IMR-90 (cell line): ENCODE results near the gene TTLL8. TPM values are rescaled to one million over a fixed set of nuclear protein-coding genes. Genes with fewer than 3 reads are reported as not detected.
A peak's percentile ranks its signal among the peaks of the same experiment; 100 is the strongest.

ENCODE experiments used
- ATAC-seq: fragments of 200-7000 bp; cut with Tn5 transposase; 2 replicates; pipeline ENCODE4 v1.9.1; 2020; ENCODE audit warnings: low read depth, mild to moderate bottlenecking, moderate library complexity
- BruUV-seq: library from RNA; stranded (reverse); fragments of 400-500 nt; replicated peaks from 2 replicates; lab custom pipeline; 2021; lab: Mats Ljungman, UMichigan
- CTCF ChIA-PET: fragments of 300-600 bp; formaldehyde crosslinking; extraction: SDS; loops from one replicate; lab custom pipeline; 2021; ENCODE audit warnings: antibody characterized with exemption; lab: Yijun Ruan, JAX
- POLR2A ChIA-PET: fragments of 300-600 bp; sonication (Branson Sonifier 250); formaldehyde crosslinking; loops from one replicate; lab custom pipeline; 2022; ENCODE audit warnings: antibody characterized with exemption; ENCODE audit not compliant: unreplicated experiment; lab: Charles Lee
- DNase-seq: peaks from one replicate; pipeline ENCODE4 v3.0.0; 2013
- H2AFZ ChIP-seq: replicated peaks from 2 replicates; pipeline ENCODE3; 2013; ENCODE audit warnings: low read length, mild to moderate bottlenecking; ENCODE audit not compliant: poor library complexity
- H2AK5ac ChIP-seq: 2 replicates; pipeline ENCODE4 v1.6.1; 2013; ENCODE audit warnings: low read depth, low read length, inconsistent platforms
- H2AK9ac ChIP-seq: replicated peaks from 2 replicates; pipeline ENCODE3; 2013; ENCODE audit warnings: mild to moderate bottlenecking, low read depth, low read length, moderate library complexity; ENCODE audit not compliant: poor library complexity
- H2BK120ac ChIP-seq: 2 replicates; pipeline ENCODE4 v1.6.1; 2013; ENCODE audit warnings: low read depth, low read length, inconsistent platforms
- H2BK15ac ChIP-seq: 3 replicates; pipeline ENCODE4 v1.6.1; 2013; ENCODE audit warnings: low read depth, low read length, inconsistent platforms
- H2BK20ac ChIP-seq: 2 replicates; pipeline ENCODE4 v1.6.1; 2013; ENCODE audit warnings: low read depth, mild to moderate bottlenecking, inconsistent platforms, low read length, moderate library complexity
- H2BK5ac ChIP-seq: 2 replicates; pipeline ENCODE4 v1.6.1; 2013; ENCODE audit warnings: mild to moderate bottlenecking, low read depth, low read length, inconsistent platforms; ENCODE audit not compliant: poor library complexity, severe bottlenecking
- H3K14ac ChIP-seq: replicated peaks from 2 replicates; pipeline ENCODE4 v1.6.1; 2013; ENCODE audit warnings: low read depth, low read length, inconsistent platforms
- H3K18ac ChIP-seq: 2 replicates; pipeline ENCODE4 v1.6.1; 2013; ENCODE audit warnings: low read depth, low read length, control low read depth
- H3K23ac ChIP-seq: 2 replicates; pipeline ENCODE4 v1.6.1; 2013; ENCODE audit warnings: low read depth, low read length, inconsistent platforms
- H3K27ac ChIP-seq: 2 replicates; pipeline ENCODE4 v1.5.1; 2013; ENCODE audit warnings: mild to moderate bottlenecking, control low read depth, low read length; ENCODE audit not compliant: insufficient read depth
- H3K27me3 ChIP-seq: 2 replicates; pipeline ENCODE4 v1.6.1; 2013; ENCODE audit warnings: low read length; ENCODE audit not compliant: control insufficient read depth, insufficient read depth
- H3K36me3 ChIP-seq: 2 replicates; pipeline ENCODE4 v1.6.1; 2013; ENCODE audit warnings: low read length, mixed read lengths; ENCODE audit not compliant: control insufficient read depth, insufficient read depth
- H3K4ac ChIP-seq: 2 replicates; pipeline ENCODE4 v1.6.1; 2013; ENCODE audit warnings: low read depth, low read length, inconsistent platforms
- H3K4me1 ChIP-seq: 2 replicates; pipeline ENCODE4 v1.6.1; 2013; ENCODE audit warnings: low read length, mixed read lengths; ENCODE audit not compliant: control insufficient read depth, insufficient read depth
- H3K4me2 ChIP-seq: 2 replicates; pipeline ENCODE4 v1.6.1; 2013; ENCODE audit warnings: low read depth, mild to moderate bottlenecking, control low read depth, low read length, moderate library complexity
- H3K4me3 ChIP-seq: 2 replicates; pipeline ENCODE4 v1.5.1; 2013; ENCODE audit warnings: low read depth, mild to moderate bottlenecking, control low read depth, low read length, moderate library complexity; ENCODE audit not compliant: insufficient read depth
- H3K56ac ChIP-seq: 2 replicates; pipeline ENCODE4 v1.6.1; 2013; ENCODE audit warnings: low read length, inconsistent platforms; ENCODE audit not compliant: insufficient read depth; ENCODE audit errors: extremely low read depth
- H3K79me1 ChIP-seq, 2 experiments: 2 replicates each; pipeline ENCODE4 v1.6.1; 2013; ENCODE audit warnings: low read length in 2 of 2, inconsistent platforms in 1 of 2, low read depth in 1 of 2
- H3K9ac ChIP-seq: 2 replicates; pipeline ENCODE4 v1.6.1; 2013; ENCODE audit warnings: low read depth, low read length, control low read depth
- H3K9me1 ChIP-seq: 2 replicates; pipeline ENCODE4 v1.6.1; 2013; ENCODE audit warnings: low read length, inconsistent platforms; ENCODE audit not compliant: insufficient read depth
- H3K9me3 ChIP-seq: 2 replicates; pipeline ENCODE4 v1.6.1; 2013; ENCODE audit warnings: low read length; ENCODE audit not compliant: control insufficient read depth, insufficient read depth
- H4K20me1 ChIP-seq: 2 replicates; pipeline ENCODE4 v1.6.1; 2013; ENCODE audit warnings: low read length, inconsistent platforms; ENCODE audit not compliant: insufficient read depth
- H4K5ac ChIP-seq: 2 replicates; pipeline ENCODE4 v1.6.1; 2013; ENCODE audit warnings: mild to moderate bottlenecking, low read depth, low read length, control low read depth
- H4K8ac ChIP-seq, 2 experiments: 2 replicates each; pipeline ENCODE4 v1.6.1; 2013; ENCODE audit warnings: low read depth in 2 of 2, low read length in 2 of 2, control low read depth in 1 of 2, inconsistent platforms in 1 of 2
- H4K91ac ChIP-seq: 2 replicates; pipeline ENCODE4 v1.6.1; 2013; ENCODE audit warnings: low read depth, low read length, inconsistent platforms; ENCODE audit not compliant: insufficient read depth
- CEBPB ChIP-seq: IDR thresholded peaks from 2 replicates; pipeline ENCODE4 v1.6.1; 2012; ENCODE audit warnings: low read depth, low read length, improper control_type of control experiment
- CHD1 ChIP-seq: IDR thresholded peaks from 2 replicates; pipeline ENCODE4 v1.6.1; 2012; ENCODE audit warnings: low read depth, low read length, improper control_type of control experiment
- CTCF ChIP-seq: conservative IDR thresholded peaks from 2 replicates; pipeline ENCODE4 v1.5.1; 2012; ENCODE audit warnings: mild to moderate bottlenecking, low read depth, low read length, improper control_type of control experiment
- ELK1 ChIP-seq: fragments of 150-350 bp; IDR thresholded peaks from 2 replicates; pipeline ENCODE4 v1.6.1; 2016; ENCODE audit warnings: low read depth, mild to moderate bottlenecking, low read length, moderate library complexity, borderline replicate concordance
- MXI1 ChIP-seq: IDR thresholded peaks from 2 replicates; pipeline ENCODE4 v1.6.1; 2012; ENCODE audit warnings: low read depth, mild to moderate bottlenecking, low read length, moderate library complexity, borderline replicate concordance
- NFE2L2 ChIP-seq: fragments of 150-350 bp; IDR thresholded peaks from 2 replicates; pipeline ENCODE4 v1.6.1; 2016; ENCODE audit warnings: low read depth, mild to moderate bottlenecking, low read length
- RAD21 ChIP-seq: IDR thresholded peaks from 2 replicates; pipeline ENCODE4 v1.6.1; 2012; ENCODE audit warnings: low read length, improper control_type of control experiment
- RCOR1 ChIP-seq: IDR thresholded peaks from 2 replicates; pipeline ENCODE4 v1.6.1; 2012; ENCODE audit warnings: mild to moderate bottlenecking, low read length, improper control_type of control experiment; ENCODE audit not compliant: insufficient replicate concordance
- RFX5 ChIP-seq: IDR thresholded peaks from 2 replicates; pipeline ENCODE4 v1.8.0; 2012; ENCODE audit warnings: low read depth, mild to moderate bottlenecking, low read length, moderate library complexity
- SMC3 ChIP-seq: fragments of 150-350 bp; IDR thresholded peaks from 2 replicates; pipeline ENCODE4 v1.6.1; 2016; ENCODE audit warnings: low read depth, mild to moderate bottlenecking, antibody characterized with exemption, low read length, moderate library complexity
- WGBS, 2 experiments: methylation state at CpG; one replicate each; pipeline versions ENCODE4 v1.1.5 to v1.1.7; 2013; ENCODE audit warnings: missing lambda C conversion rate in 2 of 2; ENCODE audit not compliant: insufficient read length in 1 of 2; ENCODE audit errors: extremely low coverage in 2 of 2; 5-methylcytosine and 5-hydroxymethylcytosine counted together
- dilution Hi-C: fragments of 300-500 bp; cut with HindIII; formaldehyde crosslinking; loops from one replicate; pipeline ENCODE4 v1.14.3; 2018; ENCODE audit warnings: low sequenced_read_pairs; ENCODE audit not compliant: unreplicated experiment
- in situ Hi-C: fragments of 300-500 bp; cut with MboI; formaldehyde crosslinking; loops from 3 replicates; pipeline ENCODE4 v1.14.3; 2019; ENCODE audit warnings: low sequenced_read_pairs, inconsistent platforms, mixed read lengths
- intact Hi-C: fragments of 100-400 bp; cut with micrococcal nuclease; formaldehyde crosslinking; loops from 2 replicates; pipeline ENCODE4 v1.10.0; 2022
- polyA plus RNA-seq, 3 experiments: library from polyadenylated mRNA; depleted of rRNA; stranded (reverse); fragments of >200 nt; gene quantifications; 2 replicates each; pipeline ENCODE4 v1.2.3, GENCODE V29; 2012; ENCODE audit warnings: low replicate concordance in 1 of 3
- total RNA-seq: library from RNA; depleted of rRNA; stranded (reverse); fragments of >200 nt; gene quantifications from 2 replicates; pipeline ENCODE4 v1.2.3, GENCODE V29; 2012

TTLL8 gene
- total and polyA plus RNA-seq, 2 of the 4 experiments (the other 2 are of a cell fraction): not detected

DNA sequence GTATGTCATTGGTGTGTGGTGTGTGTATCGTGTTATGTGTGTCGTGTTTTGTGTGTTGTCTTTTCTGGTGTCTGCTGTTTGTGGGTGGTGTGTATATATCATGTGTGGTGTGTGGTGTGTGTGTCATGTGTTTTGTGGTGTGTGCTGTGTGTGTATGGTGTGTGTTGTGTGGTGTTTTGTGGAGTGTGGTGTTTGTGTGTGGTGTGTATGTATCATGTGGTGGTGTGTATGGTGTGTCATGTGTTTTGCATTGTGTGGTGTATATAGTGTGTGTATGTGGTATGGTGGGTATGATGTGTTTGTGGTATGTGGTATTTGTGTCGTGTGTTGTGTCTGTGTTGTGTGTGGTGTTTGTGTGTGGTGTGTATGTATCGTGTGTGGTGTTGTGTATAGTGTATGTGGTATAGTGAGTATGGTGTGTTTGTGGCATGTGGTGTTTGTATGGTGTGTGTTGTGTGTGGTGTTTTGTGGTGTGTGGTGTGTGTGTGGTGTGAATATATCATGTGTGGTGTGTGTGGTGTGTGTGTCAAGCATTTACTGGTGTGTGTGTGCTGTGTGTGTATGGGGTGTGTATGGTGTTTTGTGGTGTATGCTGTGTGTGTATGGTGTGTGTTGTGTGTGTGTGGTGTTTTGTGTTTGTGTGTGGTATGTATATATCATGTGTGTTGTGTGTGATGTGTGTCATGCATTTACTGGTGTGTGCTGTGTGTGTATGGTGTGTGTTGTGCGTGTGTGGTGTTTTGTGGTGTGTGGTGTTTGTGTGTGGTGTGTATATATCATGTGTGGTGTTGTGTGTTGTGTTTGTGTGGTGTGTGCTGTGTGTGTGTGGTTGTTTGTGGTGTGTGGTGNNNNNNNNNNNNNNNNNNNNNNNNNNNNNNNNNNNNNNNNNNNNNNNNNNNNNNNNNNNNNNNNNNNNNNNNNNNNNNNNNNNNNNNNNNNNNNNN is 84.8 kb downstream of the TTLL8 start:
- H3K4me1 ChIP-seq: peaks cover 9% of the 10 kb centered on the region
- dilution Hi-C loops: no loop called here
- no peak overlapping the region for H3K4me2 ChIP-seq
- H2AFZ ChIP-seq: peak overlapping the region; percentile 38
- ATAC-seq: no peak
- peak overlapping the region; percentile 1 for H2AK9ac ChIP-seq
- H4K20me1 ChIP-seq: 0 out of 2 replicates have a peak, but pooled peaks cover 4% of the 10 kb centered on the region
- H3K4ac ChIP-seq: peak overlapping the region; percentile 0; the same call in 1 of the 2 replicates
- H2BK20ac ChIP-seq: peak overlapping the region; percentile 27; the same call in 1 of the 2 replicates
- TF ChIP-seq CTCF: no peak
- TF ChIP-seq RAD21: no peak
- TF ChIP-seq MXI1: no peak
- no peak for TF ChIP-seq ELK1
- no peak for TF ChIP-seq RCOR1
- TF ChIP-seq CEBPB: no peak
- no peak for TF ChIP-seq RFX5
- no peak for TF ChIP-seq SMC3
- TF ChIP-seq CHD1: no peak
- no peak for TF ChIP-seq NFE2L2
- no peak overlapping the region for H3K56ac ChIP-seq
- H3K79me1 ChIP-seq: peaks cover 12 to 15% of the 10 kb centered on the region in 2 experiments; a peak in 3 of 4 replicates
- ChIA-PET POLR2A (no interaction called here), CTCF (no interaction called here)
- peak overlapping the region; percentile 44; the same call in 1 of the 2 replicates for H3K14ac ChIP-seq
- in situ Hi-C loops: no loop called here
- no peak overlapping the region; the same call in 1 of the 2 replicates for H3K18ac ChIP-seq
- no peak overlapping the region for H4K5ac ChIP-seq
- H3K4me3 ChIP-seq: no peak overlapping the region
- intact Hi-C loops: loop anchor here (10.0 kb wide), 1 partner anchor 232 kb away; the partner anchor contains the start of gene SELENOO
- H3K9me1 ChIP-seq: peaks cover 20% of the 10 kb centered on the region
- H3K27ac ChIP-seq: no peak overlapping the region
- no peak for DNase-seq
- H2AK5ac ChIP-seq: peak overlapping the region; percentile 97
- no peaks in the 10 kb centered on the region for H3K9me3 ChIP-seq
- H4K8ac ChIP-seq: peak overlapping the region in 1 of 2 experiments; percentile 35; a peak in 1 of 4 replicates
- no peak overlapping the region for H3K9ac ChIP-seq
- WGBS, 2 experiments: 87 to 100% methylated on average over 1 to 5 of the region's 5 CpGs
- peak overlapping the region; percentile 94; the same call in 2 of the 3 replicates for H2BK15ac ChIP-seq
- peak overlapping the region; percentile 70 for H3K23ac ChIP-seq
- peak overlapping the region; percentile 63 for H2BK5ac ChIP-seq
- no peaks in the 10 kb centered on the region for H3K36me3 ChIP-seq
- no TSS peak for BruUV-seq
- H3K27me3 ChIP-seq: no peaks in the 10 kb centered on the region
- H2BK120ac ChIP-seq: no peak overlapping the region
- no peak overlapping the region for H4K91ac ChIP-seq
